ENCODE measurements around the gene EIF3L.

The EIF3L gene

GRCh38 chr22:37803639-37804351 is 45.4 kb upstream of the EIF3L start:
- intact Hi-C loops (cut with DNase I; ENCODE audit: low total_unique reads) = no loop called here
- H3K27me3 ChIP-seq = peaks cover 0 to 5% of the 10 kb centered on the region in 2 donors
- TF ChIP-seq CTCF (IDR thresholded peaks at IDR 0.05) = no peak
- no peaks in the 10 kb centered on the region for H3K9me3 ChIP-seq
- H3K36me3 ChIP-seq = no peaks in the 10 kb centered on the region
- no peak for DNase-seq
- peak overlapping the region in 1 of 2 donors; percentile 83 for H3K27ac ChIP-seq
- peak overlapping the region; percentile 51 to 60 for H3K4me3 ChIP-seq
- H3K4me1 ChIP-seq = peaks cover 0 to 64% (median 46%) of the 10 kb centered on the region in 4 donors

- no peak for DNase-seq
- H3K4me1 ChIP-seq = peaks cover 0 to 71% (median 49%) of the 10 kb centered on the region in 4 donors
- H3K9me3 ChIP-seq = no peaks in the 10 kb centered on the region
- peaks cover 0 to 5% of the 10 kb centered on the region in 2 donors for H3K27me3 ChIP-seq
- H3K4me3 ChIP-seq = peak overlapping the region; percentile 51 to 60
- no peak for TF ChIP-seq CTCF (IDR thresholded peaks at IDR 0.05)
- intact Hi-C loops (cut with DNase I; ENCODE audit: low total_unique reads) = no loop called here
- no peaks in the 10 kb centered on the region for H3K36me3 ChIP-seq
- H3K27ac ChIP-seq = peak overlapping the region; percentile 67 to 83
These were observed 44.8 kb upstream of the EIF3L start for GRCh38 chr22:37804352-37804880.

- intact Hi-C loops (cut with DNase I; ENCODE audit: low total_unique reads) = no loop called here
- H3K4me3 ChIP-seq = peak overlapping the region; percentile 51 to 60
- no peak for TF ChIP-seq CTCF (IDR thresholded peaks at IDR 0.05)
These were observed 44.1 kb upstream of the EIF3L start for GRCh38 chr22:37804881-37805809.

GRCh38 chr22:37805810-37806277 is 43.4 kb upstream of the EIF3L start:
- Histone ChIP-seq H3K27me3 (peaks cover 0 to 5% of the 10 kb centered on the region in 2 donors), H3K36me3 (no peaks in the 10 kb centered on the region), H3K27ac (peak overlapping the region; percentile 67 to 83), H3K9me3 (no peaks in the 10 kb centered on the region), H3K4me1 (peaks cover 0 to 71% (median 49%) of the 10 kb centered on the region in 4 donors), H3K4me3 (peak overlapping the region; percentile 51 to 60)
- intact Hi-C loops (cut with DNase I; ENCODE audit: low total_unique reads) = no loop called here
- DNase-seq = no peak
- no peak for TF ChIP-seq CTCF (IDR thresholded peaks at IDR 0.05)

More at GRCh38 chr22:37804881-37805809, 44.1 kb upstream of the EIF3L start:
- peak overlapping the region; percentile 67 to 83 for H3K27ac ChIP-seq
- peaks cover 0 to 71% (median 49%) of the 10 kb centered on the region in 4 donors for H3K4me1 ChIP-seq
- peak; percentile 84 to 94 for DNase-seq
- no peaks in the 10 kb centered on the region for H3K36me3 ChIP-seq
- peaks cover 0 to 5% of the 10 kb centered on the region in 2 donors for H3K27me3 ChIP-seq
- H3K9me3 ChIP-seq = no peaks in the 10 kb centered on the region
